GM21360 (cell line): ENCODE measurements around the gene SDCCAG8.

Experiments used
- ATAC-seq: cut with Tn5 transposase; IDR thresholded peaks from one replicate; pipeline ENCODE4 v1.9.1; 2021; ENCODE audit warnings: mild to moderate bottlenecking, moderate library complexity; ENCODE audit not compliant: unreplicated experiment

SDCCAG8 gene

DNA sequence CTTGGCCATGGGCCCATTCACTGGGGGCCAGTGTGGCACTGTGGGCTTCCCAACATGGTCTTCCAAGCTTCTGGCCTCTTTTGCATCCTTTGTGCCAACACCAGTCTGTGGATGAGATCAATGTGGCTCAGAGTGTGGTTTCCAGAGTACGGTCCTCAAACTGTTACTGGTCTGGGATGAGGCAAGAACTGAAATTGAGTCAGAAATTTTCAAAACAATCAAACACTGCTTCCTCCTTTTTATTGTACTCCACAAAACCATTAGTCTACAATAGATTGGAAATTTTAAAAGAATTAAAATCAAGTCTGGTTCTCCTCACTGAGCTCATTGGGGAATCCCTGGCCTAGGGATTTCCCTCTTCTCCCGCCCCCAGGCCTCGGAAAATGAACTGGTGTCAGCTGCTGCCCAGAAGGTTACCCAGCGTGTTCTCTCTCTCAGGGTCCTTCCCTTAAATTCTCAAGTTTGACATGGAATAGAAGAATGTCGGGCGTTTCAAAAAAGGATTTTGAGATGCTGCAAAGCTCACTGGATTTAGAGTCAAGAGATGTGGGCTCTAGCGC lies 222.0 kb downstream of the SDCCAG8 start:
- ATAC-seq: no peak

DNA sequence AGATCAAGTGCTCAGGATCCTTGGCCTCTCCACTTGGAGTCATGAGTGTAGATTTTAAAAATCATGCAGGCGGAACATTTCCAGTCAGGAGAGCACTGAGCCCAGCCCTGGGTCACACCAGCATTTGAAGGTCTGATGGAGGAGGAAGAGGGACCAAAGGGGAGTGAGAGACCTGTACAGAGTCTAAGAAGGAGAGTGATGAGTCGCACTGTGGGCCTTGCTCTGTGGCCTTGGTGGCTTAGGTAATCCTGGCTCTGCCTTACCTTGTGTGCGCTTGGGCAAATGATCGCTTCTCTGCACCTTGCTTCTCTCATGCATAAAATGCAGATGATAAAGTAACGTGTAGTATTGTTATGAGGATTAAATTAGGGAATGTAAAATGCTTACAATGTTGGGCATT lies 225.3 kb downstream of the SDCCAG8 start:
- ATAC-seq: no peak

DNA sequence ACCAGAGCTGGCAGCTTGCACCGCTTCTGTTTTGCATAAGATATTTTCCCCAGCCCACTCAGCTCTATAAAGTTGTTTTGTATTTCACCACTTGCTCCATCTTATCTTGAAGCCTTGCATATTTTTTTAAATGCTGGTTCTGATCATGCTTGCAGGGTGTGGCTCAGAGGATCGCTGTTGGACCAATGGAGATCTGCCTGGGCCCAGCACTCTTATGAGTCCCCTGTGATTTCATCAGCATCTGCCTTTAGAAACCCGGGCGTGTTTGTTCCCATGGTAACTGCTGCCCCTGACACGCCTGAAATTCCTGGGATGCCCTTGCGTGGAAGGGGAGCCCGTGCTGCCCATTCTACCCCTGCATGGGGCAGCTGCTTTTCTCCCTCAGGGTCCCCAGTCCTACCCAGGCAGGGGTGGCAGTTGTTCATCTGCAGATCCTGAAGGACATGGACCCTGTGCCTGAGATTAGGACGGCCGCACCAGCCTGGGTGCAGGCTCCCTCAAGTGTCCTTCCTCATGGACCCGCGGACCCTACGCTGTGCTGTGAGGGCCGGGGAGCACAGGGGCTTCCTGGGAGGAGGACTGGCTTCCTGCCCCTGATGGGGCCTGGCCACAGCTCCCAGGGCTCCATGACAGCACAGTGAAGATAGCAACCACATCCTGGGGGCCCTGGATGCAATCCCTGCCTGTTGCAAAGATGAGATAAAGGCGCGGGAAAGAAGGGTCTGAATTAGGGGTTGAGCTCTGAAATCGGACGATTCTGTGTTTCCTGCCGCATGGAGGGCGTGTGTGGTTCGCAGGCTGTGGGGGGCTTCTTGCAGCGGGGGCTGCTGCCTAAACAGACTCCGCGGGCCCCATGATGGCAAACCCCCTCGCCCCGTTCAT lies 226.5 kb downstream of the SDCCAG8 start:
- ATAC-seq: no peak

DNA sequence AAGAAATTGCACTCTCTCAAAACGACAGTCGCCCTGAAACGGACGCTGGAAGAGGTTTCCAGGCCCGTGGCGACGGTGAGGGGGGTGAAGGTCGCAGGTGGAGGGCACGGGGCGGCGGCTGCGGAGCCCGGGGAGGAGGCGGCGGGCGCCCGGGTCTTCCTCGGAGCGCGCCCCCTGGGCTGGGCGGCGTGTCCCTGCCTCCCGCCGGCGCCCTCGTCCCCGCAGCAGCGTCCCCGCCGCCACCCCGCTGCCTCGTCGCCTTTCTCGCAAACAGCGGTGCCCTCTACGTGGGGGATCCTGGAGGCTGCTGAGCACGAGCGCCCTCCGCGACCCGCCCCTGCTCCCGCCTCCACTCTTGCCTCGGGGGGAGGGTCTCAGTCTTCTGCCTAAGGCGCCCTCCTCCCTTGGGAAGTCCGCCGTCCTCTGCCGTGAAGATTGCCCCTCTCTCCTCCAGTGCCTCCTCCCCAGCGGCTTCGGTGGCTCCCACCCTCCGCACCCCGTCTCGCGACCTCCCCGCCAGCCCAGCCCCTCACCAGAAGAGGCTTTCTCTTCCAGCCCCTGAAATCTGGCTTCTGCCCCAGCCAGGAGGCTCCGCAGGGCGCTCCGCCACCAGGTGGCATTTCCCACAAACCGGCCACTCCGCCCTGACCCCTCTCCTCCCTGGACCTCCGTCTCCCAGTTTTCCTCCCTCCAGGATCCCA lies 227.4 kb downstream of the SDCCAG8 start:
- ATAC-seq: no peak

DNA sequence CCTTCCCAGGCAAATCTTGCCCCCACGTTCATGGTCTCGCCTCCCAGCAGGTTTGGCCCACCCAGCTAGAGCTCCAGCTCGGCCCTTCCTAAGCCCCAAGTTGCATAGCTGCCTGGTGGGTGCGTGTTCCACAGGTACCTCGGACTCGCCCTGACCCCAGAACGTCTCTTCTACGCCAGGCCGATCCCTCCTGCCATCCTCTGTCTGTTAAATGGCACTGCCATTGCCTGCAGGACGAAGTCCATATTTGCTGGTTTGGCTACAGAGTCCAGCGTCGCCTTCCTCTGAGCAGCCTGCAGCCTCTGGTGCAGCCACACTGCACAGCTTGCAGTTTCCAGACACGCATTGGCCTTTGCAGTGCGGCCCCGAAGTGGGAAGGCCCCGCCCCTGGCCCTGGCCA lies 228.1 kb downstream of the SDCCAG8 start:
- no peak for ATAC-seq

DNA sequence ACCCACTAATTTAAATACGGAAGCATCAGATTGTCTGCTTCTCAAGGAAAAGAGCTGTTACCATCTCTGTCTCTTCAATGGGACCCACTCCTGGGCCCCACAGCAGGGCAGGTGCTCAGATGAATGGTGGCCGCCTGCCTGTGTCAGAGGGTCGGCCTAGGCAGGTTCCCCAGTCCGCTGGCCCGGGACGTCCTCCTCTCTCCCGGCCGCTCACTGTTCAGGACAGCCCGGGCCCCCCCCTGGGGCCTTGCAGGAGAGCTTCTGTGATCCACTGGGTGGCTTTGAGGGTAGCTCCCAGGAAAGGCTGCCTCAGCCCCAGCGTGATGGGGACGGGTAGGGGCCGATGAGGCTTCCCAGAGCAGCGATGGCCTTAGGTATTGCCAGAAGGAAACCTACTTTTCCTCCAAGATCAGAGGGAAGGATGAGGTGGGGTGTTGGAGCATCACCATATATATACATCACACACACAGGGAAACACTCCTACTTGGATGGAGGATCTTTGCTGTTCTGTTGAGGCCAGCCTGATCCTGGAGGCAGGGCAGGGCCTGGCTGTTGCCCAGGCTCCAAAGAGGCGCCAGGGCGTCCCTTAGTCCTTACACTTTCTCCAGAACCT lies 231.3 kb downstream of the SDCCAG8 start:
- ATAC-seq: no peak

DNA sequence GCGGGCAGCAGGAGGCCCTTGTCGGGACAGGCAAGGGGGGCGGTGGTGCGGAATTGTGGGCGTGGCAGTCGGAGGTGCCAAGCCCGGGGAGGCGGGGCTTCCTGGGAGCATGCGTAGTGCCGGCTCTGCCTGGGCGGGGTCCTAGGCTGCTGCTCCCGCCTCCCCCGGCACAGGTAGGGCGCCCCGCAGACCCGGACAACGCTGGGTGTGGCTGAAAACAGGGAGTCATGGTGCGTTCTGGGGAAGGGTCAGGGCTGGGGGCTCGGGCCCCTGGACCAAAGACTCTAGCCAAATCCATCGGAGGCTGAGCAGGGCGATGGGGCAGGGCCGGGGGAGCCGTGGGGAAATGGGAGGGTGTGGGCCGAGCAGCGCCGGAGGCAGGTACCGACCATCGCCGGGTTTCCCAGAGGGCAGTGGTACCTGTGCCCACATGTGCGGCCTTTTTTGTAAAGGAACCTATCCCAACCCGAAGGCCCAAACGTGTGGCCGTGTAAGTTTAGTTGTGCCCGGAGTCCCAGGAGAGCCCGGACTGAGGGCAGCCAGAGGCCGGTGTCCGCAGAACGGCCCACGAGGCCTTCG lies 231.9 kb downstream of the SDCCAG8 start:
- no peak for ATAC-seq

DNA sequence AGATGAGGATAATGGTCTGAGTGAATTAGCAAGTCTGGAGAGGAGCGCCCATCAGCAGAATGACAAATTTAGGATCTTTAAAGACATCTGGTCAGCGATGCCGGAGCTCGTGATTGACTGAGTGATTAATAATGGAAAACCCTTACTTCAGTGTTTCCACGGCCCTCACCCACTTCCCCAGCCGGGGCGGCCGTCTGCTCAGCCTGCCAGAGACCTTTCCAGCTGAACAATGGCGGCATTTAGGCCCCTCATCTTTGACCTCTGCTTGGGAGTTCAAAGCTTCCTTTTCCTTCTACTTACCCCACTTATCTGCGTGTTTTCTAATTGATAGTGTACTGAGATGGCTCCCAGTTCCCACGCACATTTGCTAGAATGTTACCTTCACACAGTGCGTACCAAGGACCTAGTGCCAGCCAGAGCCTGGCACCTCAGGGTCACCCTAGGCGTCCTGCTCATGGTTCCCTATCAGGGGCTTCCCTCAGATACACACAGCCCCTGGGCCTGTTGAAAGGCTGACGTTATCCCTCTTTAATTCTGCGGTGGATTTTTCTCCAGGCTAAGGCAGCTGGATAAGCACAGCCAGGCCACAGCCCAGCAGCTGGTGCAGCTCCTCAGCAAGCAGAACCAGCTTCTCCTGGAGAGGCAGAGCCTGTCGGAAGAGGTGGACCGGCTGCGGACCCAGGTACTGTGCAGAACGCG lies 232.8 kb downstream of the SDCCAG8 start:
- ATAC-seq: no peak

DNA sequence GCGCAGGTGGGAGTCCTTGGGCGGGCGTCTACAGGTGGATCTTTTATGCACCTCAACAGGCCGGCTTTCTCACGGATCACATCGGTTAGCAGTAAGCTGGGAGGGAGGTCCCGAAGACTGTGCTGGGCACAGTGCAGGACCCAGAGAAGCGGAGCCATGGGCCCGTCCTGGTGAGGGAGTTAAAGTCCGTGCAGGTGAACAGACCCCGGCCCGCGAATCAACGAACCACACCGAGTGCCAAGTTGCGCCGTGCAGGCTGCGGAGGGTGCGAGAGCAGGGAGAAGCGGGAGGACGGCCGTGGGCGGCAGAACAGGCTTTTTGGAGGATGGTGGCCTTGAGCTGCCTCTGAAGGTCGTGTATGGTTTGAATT lies 233.3 kb downstream of the SDCCAG8 start:
- no peak for ATAC-seq

DNA sequence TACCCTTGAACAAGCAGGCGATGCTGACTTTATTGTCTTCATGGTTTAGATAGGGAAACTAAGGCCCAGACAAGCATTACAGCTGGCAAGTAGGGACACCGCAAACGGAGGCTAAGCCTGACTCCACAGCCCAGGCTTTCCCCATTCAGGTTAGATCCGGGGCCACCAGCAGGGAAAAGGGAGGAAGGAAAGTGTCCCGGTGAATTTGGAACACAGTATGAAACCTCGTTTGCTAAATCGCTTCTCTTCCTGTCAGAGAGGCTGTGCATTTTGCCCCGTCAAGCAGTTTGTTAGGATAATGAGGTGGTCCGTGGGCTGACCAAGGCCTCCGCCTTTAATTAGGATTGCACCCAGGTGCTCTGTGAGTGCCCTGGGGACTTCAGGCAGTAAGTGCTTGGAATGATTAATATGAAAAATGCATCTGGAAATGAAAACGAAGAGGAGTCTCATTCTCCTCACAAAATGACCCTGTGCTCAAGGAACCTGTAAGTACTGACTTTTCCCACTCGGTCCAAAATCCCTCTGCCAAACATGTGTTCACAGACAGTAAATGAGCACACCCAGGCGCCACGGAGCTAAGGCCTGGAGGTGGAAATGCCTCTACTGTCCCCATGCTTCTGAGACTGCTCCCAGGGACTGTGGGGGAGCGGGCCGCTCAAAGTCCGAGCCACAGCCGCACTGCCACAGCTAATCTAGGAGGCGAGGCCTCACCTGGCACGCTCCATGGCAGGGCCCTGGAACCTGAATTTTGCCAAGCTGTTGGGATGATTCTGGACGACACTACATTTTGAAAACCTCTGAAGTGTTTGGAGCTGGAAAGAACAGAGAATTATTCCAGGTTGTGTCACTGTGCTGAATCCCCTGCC lies 234.1 kb downstream of the SDCCAG8 start:
- ATAC-seq: no peak

DNA sequence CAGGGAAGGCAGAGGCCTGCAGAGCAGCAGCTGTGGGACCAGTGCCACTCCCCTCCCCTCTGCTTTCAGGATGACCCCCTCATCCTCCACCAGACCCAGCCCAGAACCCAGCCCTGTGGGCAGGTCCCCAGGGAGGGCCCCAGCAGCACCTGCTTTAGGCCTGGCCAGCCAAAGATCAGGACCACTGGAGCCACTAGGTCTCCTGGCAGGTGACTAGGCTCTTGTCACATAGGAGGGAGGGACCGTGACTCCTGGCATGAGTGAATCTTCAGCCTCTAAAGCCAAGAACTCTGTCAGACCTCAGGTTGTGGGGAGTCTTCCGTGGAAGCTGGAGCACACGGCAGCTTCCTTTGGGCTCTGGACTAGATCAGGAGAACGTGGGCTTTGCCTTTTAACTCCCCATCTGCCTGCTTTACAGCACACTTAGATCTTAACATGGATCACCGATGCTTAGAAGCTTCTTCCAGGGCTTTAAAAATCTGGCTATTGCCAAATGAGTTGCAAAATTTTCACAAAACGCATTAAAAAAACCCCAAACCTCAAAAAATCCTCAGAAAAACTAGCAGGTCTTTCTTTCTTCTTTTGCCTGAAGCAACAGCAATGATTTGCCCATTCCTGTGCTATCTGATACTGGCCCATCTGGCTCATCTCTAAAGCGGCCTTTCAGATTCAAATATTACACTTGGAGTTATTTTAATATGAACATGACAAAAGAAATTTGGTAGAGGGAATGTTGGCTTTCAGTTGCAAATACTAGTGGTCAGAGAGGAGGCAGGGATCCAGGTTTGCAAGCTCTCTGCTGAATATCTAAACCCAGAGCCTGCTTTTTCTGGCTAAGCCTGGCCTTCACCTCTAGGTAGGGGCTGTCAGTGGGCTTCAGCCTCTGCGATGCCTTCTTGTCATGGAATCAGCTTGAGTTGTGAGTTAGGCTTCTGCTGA lies 235.2 kb downstream of the SDCCAG8 start:
- ATAC-seq: no peak

DNA sequence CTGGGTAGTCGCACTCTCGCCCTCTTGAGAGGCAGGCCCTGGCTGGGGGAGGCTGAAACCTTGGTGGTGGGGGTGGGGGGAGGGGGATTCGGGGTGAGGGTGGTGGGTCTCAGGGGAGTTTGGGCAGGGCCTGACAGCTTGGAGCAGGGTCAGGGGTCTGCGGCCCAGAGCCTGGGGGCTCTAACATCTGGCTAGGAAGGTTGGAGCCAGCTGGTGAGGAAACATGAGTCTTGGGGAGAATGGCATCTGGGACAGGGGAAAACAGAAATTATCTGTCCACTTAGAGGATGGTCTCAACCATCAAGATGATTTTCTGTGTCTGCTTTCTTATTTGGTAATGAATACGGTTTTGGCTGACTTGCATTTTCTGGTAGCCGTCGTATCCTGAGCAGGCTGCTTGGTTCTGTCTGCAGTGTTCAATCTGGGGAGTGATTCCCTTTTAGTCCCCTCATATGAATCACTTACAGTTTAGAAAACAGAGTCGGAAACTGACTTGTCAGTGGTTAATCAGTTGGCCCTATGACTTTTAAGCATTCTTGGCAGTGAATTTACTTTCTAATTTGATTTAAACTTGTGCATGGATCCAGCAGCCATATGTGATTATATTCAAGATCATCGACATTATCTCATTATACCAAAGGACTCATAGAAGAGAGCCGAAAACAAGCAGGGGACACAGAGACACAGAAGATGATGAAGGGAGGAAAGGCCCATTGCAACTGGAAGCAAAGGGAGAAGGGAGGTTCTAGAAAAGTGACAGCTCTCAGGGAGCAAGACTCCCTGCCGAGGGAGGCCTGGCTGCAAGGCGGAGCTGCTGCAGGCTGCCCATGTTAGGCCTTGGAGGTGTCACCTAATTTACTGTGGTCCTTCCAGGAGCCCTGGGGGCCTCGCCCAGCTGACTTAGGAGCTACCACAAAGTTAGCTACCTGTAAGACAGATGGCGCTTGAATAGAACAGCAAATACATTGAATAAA lies 237.6 kb downstream of the SDCCAG8 start:
- ATAC-seq: no peak

DNA sequence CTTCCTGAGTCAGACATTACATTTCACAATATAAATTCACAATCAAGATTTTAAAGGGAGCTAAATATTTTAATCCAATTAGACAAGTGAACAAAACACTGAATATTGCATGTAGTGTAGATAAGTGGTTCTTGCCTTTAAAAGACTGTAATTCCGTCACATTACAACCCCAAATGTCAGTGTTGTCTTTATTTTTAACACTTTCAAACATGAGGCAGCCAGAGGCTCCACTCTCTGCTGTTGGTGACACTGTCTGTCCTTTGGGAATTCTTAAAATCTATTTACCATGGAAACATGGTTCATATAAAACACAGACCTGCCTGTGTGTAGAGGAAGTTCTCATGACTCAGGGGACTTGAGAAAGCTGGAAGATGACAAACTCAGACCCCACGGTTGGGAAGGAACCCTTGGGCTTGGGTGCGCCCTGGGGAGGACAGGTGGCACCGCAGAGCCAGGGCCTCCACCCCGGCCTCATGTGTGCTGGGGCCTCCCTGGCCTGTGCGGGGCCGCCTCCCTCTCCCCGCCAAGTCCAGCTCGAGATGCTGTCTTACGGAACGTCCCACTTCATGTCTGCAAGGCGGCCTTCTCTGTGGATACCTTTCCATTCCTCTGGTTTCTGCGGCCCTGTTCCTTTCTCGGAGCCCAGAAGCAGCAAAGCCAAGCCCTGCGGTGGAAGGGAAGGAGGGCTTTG lies 239.0 kb downstream of the SDCCAG8 start:
- ATAC-seq: no peak

DNA sequence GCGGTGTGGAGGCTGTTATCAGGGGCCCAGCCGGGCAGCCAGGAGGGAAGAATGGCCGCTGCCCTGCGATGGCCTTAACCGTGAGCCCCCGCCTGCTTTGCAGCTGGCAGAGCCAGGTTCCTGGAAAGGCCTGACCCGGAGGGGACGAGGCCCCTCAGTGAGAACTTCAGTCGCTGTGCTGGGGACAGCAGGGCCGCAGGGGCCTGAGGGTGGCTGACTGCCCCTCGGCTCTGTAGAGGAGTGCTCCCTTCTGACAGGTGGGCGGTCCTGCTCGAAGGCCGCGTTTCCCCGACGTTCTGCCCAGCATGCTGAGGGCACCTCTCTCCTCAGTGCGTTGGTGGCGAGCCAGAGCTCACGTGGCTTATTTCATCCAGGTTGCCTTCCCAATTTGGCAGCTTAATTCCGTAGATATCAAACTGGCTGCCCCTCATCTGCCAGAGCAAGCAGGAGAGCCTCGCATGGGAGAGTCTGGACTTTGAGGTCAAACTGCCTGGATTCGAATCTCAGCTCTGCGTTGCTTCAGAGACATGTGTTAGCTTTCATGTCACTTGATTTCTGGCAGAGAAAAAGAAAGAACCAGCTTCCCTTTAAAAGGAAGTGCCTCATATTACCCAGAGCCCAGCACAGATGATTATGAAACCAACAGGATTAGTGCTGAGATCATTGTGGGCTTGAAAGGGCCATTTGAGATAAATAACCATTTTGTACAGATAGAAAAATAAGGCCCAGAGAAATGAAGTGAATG lies 239.8 kb downstream of the SDCCAG8 start:
- ATAC-seq: no peak

DNA sequence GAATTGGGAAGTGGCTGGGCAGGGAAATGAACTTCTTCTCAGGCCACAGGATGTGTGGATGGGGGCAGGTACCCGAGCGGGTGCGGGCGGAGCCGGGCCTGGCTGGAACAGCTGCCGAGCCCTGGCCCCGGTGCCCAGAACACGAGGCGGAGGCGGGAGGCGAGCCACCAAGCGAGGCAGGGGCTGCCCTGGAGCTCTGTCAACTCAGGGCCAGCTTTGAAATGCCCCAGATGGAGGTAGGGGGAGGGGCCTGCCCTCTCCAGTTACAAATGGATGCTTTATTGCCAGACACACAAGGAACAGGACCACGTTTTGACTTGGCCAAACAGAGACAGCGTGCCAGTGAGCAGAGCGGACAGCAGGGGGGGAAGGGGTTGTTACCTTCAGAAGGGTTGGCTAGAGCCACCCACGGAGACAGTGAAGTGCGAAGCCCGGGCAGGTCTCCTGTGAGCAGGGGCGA lies 240.4 kb downstream of the SDCCAG8 start:
- no peak for ATAC-seq

DNA sequence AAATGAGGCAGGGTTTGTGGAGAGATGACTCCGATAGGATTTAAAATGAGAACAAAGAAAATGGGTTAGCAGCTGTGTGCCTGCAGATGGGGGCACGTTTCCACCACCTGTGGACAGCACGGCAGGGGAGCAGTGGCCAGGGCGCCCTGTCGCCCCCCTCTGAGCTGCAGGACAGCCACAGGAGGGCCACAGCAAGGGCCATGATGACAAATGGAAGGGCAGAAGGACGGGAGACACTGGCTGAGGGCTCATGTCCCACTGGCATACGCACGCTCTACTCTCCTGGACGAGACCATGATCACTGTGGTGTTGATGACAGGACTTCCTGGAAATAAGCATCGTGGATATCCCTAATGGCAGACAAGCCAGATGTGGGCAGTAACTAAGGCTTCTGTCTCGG lies 241.0 kb downstream of the SDCCAG8 start:
- ATAC-seq: no peak
